Transverse colon (tissue), 4 donors: ENCODE measurements around the gene TGFB3.
"Not testable (repeated sequence)": the region's sequence is repeated elsewhere in the genome, so short reads cannot be mapped to it uniquely, and the experiment has no call there.

Experiments
- CTCF ChIP-seq, 5 experiments: fragments of 200-600 bp in 3 of 5; fragments of 450-650 bp in 2 of 5; sonication (generic) in 3 of 5; IDR thresholded peaks; 1 replicate in 2 of 5; 2 replicates in 3 of 5; pipeline ENCODE4 v1.5.1; 2016 to 2017; ENCODE audit warnings: antibody characterized with exemption in 5 of 5, inconsistent platforms in 3 of 5, mild to moderate bottlenecking in 2 of 5, moderate library complexity in 1 of 5
- EP300 ChIP-seq: sonication (generic); formaldehyde crosslinking; IDR thresholded peaks from one replicate; pipeline ENCODE4 v1.6.1; 2017; ENCODE audit warnings: antibody characterized with exemption, low read depth
- POLR2A ChIP-seq: fragments of 450-650 bp; IDR thresholded peaks from one replicate; pipeline ENCODE4 v1.6.1; 2016; ENCODE audit warnings: antibody characterized with exemption, mild to moderate bottlenecking, moderate library complexity
- POLR2AphosphoS5 ChIP-seq, 3 donors: sonication (generic); formaldehyde crosslinking; IDR thresholded peaks; one replicate each; pipeline ENCODE4 v1.6.1; 2016; ENCODE audit warnings: antibody characterized with exemption in 3 of 3

DNA sequence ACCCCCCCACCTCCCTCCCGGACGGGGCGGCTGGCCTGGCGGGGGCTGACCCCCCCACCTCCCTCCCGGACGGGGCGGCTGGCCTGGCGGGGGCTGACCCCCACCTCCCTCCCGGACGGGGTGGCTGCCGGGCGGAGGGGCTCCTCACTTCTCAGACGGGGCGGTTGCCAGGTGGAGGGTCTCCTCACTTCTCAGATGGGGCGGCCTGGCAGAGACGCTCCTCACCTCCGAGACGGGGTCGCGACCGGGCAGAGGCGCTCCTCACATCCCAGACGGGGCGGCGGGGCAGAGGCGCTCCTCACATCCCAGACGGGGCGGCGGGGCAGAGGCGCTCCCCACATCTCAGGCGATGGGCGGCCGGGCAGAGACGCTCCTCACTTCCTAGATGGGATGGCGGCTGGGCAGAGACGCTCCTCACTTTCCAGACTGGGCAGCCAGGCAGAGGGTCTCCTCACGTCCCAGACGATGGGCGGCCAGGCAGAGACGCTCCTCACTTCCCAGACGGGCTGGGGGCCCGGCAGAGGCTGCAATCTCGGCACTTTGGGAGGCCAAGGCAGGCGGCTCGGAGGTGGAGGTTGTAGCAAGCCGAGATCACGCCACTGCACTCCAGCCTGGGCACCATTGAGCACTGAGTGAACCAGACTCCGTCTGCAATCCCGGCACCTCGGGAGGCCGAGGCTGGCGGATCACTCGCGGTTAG is 56.5 kb downstream of the TGFB3 start:
- not testable (repeated sequence) for TF ChIP-seq CTCF (IDR thresholded peaks at IDR 0.05); POLR2AphosphoS5 (IDR thresholded peaks at IDR 0.05); POLR2A; EP300
